ENCODE measurements around the gene SLC5A11.

DNA sequence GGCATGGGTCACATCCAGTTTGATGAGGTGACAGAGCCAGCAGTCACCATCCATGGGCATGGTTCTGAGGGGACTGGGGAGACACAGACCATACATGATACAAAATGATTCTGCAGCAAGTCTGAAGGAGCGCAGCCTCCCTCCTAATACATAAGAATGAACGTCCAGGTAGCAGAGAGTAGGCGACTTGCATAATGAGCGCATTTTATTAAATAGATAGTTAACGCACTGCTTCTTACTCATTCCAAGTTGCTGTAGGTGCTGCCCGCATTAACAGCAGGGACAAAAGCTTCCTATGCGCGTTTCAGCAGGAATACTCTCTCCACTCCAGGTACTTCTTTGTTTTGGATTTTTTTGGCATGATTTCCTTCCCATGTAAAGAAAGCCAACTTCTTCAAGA lies 73.8 kb downstream of the SLC5A11 start:
- TF ChIP-seq, protein P1, sequence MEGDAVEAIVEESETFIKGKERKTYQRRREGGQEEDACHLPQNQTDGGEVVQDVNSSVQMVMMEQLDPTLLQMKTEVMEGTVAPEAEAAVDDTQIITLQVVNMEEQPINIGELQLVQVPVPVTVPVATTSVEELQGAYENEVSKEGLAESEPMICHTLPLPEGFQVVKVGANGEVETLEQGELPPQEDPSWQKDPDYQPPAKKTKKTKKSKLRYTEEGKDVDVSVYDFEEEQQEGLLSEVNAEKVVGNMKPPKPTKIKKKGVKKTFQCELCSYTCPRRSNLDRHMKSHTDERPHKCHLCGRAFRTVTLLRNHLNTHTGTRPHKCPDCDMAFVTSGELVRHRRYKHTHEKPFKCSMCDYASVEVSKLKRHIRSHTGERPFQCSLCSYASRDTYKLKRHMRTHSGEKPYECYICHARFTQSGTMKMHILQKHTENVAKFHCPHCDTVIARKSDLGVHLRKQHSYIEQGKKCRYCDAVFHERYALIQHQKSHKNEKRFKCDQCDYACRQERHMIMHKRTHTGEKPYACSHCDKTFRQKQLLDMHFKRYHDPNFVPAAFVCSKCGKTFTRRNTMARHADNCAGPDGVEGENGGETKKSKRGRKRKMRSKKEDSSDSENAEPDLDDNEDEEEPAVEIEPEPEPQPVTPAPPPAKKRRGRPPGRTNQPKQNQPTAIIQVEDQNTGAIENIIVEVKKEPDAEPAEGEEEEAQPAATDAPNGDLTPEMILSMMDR (conservative IDR thresholded peaks at IDR 0.05 in 1 of 2, IDR thresholded peaks at IDR 0.05 in 1 of 2; ENCODE audit: extremely low read depth in 1 of 2, insufficient read depth in 1 of 2, low read depth in 1 of 2, low read length in 2 of 2), result no peak
- no peak for TF ChIP-seq EZH2 (IDR thresholded peaks at IDR 0.05; ENCODE audit: borderline replicate concordance, low read length)
